HFFc6 (cell line): ENCODE results near the gene GABRE. TPM values are rescaled to one million over a fixed set of nuclear protein-coding genes. Genes with fewer than 3 reads are reported as not detected.

Experiments
- DNase-seq: peaks from one replicate; pipeline ENCODE4 v3.0.0-alpha.2; 2018
- H3K27ac Mint-ChIP-seq: 2 replicates; pipeline ENCODE4 v1.8.0; 2020; ENCODE audit warnings: mild to moderate bottlenecking, mixed read lengths
- H3K27me3 Mint-ChIP-seq: 2 replicates; pipeline ENCODE4 v1.8.0; 2021; ENCODE audit warnings: mild to moderate bottlenecking, moderate library complexity, mixed read lengths; ENCODE audit not compliant: insufficient read depth
- H3K36me3 Mint-ChIP-seq: 2 replicates; pipeline ENCODE4 v1.8.0; 2021; ENCODE audit warnings: low read depth, mixed read lengths
- H3K4me1 Mint-ChIP-seq: 2 replicates; pipeline ENCODE4 v1.8.0; 2020; ENCODE audit warnings: low read depth, mixed read lengths
- H3K4me3 Mint-ChIP-seq: 2 replicates; pipeline ENCODE4 v1.8.0; 2020; ENCODE audit warnings: mild to moderate bottlenecking, moderate library complexity, mixed read lengths
- H3K9me3 Mint-ChIP-seq: 2 replicates; pipeline ENCODE4 v1.8.0; 2020; ENCODE audit warnings: mild to moderate bottlenecking, mixed read lengths
- total RNA-seq, 6 experiments: library from RNA; stranded (reverse); fragmentation: NEBNext Ultra II Directional; extraction: Animal tissue kit (Norgen Biotek cat#: 25700); gene quantifications; 2 replicates in 1 of 6; 3 replicates in 5 of 6; pipeline ENCODE4 v1.2.3, GENCODE V29; 2021
- TF ChIP-seq, protein P1 (sequence below): fragments of 200-600 bp; sonication (generic); IDR thresholded peaks from 2 replicates; pipeline ENCODE4 v1.5.0; 2021; ENCODE audit warnings: antibody characterized with exemption, mild to moderate bottlenecking

Gene GABRE
- total RNA-seq, 6 experiments from 2014 or later: 0.24 to 1.7 (median 0.71) TPM

DNA sequence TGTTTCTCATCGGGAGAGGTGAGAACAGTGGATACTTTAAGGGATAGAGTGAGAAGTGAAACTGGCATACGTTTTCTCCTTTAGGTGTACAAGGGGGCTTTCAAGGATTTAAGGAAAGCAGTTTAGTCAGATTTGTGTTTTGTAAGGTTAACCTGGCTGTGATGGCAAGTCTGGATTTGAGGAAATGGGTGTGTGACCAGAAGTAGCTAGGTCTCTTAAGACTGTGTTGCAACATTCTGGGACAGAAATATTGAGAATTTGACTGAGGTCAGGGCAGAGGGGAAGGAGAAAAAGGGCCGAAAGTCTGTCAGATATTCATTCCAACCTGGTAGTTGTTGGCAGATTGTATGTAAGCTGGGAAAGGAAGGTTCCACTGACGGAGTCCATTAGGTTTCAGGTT lies 10.4 kb upstream of the GABRE start:
- Mint-ChIP-seq H3K4me3 (no peak overlapping the region; the same call in 1 of the 2 replicates), H3K27me3 (no peaks in the 10 kb centered on the region), H3K4me1 (peaks cover 24% of the 10 kb centered on the region; the same call in 1 of the 2 replicates), H3K36me3 (no peaks in the 10 kb centered on the region), H3K9me3 (no peaks in the 10 kb centered on the region), H3K27ac (peak overlapping the region; percentile 52; the same call in 1 of the 2 replicates)
- TF ChIP-seq, protein P1, sequence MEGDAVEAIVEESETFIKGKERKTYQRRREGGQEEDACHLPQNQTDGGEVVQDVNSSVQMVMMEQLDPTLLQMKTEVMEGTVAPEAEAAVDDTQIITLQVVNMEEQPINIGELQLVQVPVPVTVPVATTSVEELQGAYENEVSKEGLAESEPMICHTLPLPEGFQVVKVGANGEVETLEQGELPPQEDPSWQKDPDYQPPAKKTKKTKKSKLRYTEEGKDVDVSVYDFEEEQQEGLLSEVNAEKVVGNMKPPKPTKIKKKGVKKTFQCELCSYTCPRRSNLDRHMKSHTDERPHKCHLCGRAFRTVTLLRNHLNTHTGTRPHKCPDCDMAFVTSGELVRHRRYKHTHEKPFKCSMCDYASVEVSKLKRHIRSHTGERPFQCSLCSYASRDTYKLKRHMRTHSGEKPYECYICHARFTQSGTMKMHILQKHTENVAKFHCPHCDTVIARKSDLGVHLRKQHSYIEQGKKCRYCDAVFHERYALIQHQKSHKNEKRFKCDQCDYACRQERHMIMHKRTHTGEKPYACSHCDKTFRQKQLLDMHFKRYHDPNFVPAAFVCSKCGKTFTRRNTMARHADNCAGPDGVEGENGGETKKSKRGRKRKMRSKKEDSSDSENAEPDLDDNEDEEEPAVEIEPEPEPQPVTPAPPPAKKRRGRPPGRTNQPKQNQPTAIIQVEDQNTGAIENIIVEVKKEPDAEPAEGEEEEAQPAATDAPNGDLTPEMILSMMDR: no peak
- no peak for DNase-seq

DNA sequence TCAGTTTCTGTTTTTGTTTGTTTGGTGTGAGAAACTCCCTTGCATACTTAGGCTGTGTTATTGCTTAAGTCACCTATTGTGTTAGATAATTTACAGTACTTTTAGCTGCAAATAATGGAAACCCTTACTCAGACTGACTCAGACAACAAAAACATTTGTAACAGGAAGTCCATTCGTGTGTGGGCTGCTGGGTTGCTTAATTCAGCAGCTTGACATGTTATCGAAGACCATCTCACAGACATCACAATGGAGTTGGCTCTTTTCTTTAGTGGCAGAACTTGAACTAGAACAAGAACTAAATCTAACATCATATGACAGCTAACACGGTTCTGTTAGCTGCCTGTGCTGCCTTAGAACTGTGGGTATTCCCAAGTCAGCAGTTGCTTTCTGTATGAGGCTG lies 9.9 kb upstream of the GABRE start:
- Mint-ChIP-seq H3K4me3 (no peak overlapping the region; the same call in 1 of the 2 replicates), H3K27ac (peak overlapping the region; percentile 52; the same call in 1 of the 2 replicates), H3K4me1 (peaks cover 24% of the 10 kb centered on the region; the same call in 1 of the 2 replicates), H3K9me3 (no peaks in the 10 kb centered on the region), H3K27me3 (no peaks in the 10 kb centered on the region), H3K36me3 (no peaks in the 10 kb centered on the region)
- TF ChIP-seq, protein P1: no peak
- DNase-seq: peak; percentile 71

GRCh38 chrX:151983186-151983585 lies 8.7 kb upstream of the GABRE start:
- DNase-seq: peak; percentile 1
- TF ChIP-seq, protein P1: no peak
- Mint-ChIP-seq H3K27me3 (no peaks in the 10 kb centered on the region), H3K4me3 (no peak overlapping the region), H3K36me3 (no peaks in the 10 kb centered on the region), H3K4me1 (peaks cover 24% of the 10 kb centered on the region; the same call in 1 of the 2 replicates), H3K9me3 (no peaks in the 10 kb centered on the region), H3K27ac (no peak overlapping the region; the same call in 1 of the 2 replicates)

GRCh38 chrX:151982222-151982621 lies 7.7 kb upstream of the GABRE start:
- Mint-ChIP-seq H3K27me3 (peaks cover 2% of the 10 kb centered on the region; the same call in 1 of the 2 replicates), H3K4me1 (peaks cover 25% of the 10 kb centered on the region; the same call in 1 of the 2 replicates), H3K9me3 (no peaks in the 10 kb centered on the region), H3K27ac (0 out of 2 replicates have a peak overlapping the region, but pooled peaks have one; percentile 42), H3K36me3 (no peaks in the 10 kb centered on the region), H3K4me3 (no peak overlapping the region)
- TF ChIP-seq, protein P1: no peak
- DNase-seq: peak; percentile 71

GRCh38 chrX:151981129-151981528 lies 6.7 kb upstream of the GABRE start:
- Mint-ChIP-seq H3K27me3 (peaks cover 2% of the 10 kb centered on the region; the same call in 1 of the 2 replicates), H3K4me3 (no peak overlapping the region), H3K4me1 (peaks cover 26% of the 10 kb centered on the region; the same call in 1 of the 2 replicates), H3K36me3 (no peaks in the 10 kb centered on the region), H3K27ac (no peak overlapping the region), H3K9me3 (no peaks in the 10 kb centered on the region)
- TF ChIP-seq, protein P1: no peak
- peak; percentile 74 for DNase-seq
